H7 (cell line): ENCODE measurements around the gene MAPK8IP1. TPM values are rescaled to one million over a fixed set of nuclear protein-coding genes. Genes with fewer than 3 reads are reported as not detected.

ENCODE experiments used
- DNase-seq: peaks from one replicate; pipeline ENCODE4 v3.0.0; 2012
- H3K27me3 ChIP-seq: 2 replicates; pipeline ENCODE4 v1.6.0; 2011; ENCODE audit warnings: mild to moderate bottlenecking, low read length; ENCODE audit not compliant: control insufficient read depth, insufficient read depth
- H3K36me3 ChIP-seq: replicated peaks from 2 replicates; pipeline ENCODE4 v1.5.1; 2011; ENCODE audit warnings: low read length; ENCODE audit not compliant: control insufficient read depth, insufficient read depth
- H3K4me3 ChIP-seq: 2 replicates; pipeline ENCODE4 v1.5.1; 2011; ENCODE audit warnings: low read depth, mild to moderate bottlenecking, control low read depth, low read length, moderate library complexity; ENCODE audit not compliant: insufficient read depth
- total RNA-seq: library from RNA; depleted of rRNA; stranded (reverse); fragments of >200 nt; shearing (Covaris generic); gene quantifications from 2 replicates; pipeline ENCODE4 v1.2.3, GENCODE V29; 2014

Gene MAPK8IP1
- total RNA-seq, 1 experiment from 2014 or later = 15.3 TPM

DNA sequence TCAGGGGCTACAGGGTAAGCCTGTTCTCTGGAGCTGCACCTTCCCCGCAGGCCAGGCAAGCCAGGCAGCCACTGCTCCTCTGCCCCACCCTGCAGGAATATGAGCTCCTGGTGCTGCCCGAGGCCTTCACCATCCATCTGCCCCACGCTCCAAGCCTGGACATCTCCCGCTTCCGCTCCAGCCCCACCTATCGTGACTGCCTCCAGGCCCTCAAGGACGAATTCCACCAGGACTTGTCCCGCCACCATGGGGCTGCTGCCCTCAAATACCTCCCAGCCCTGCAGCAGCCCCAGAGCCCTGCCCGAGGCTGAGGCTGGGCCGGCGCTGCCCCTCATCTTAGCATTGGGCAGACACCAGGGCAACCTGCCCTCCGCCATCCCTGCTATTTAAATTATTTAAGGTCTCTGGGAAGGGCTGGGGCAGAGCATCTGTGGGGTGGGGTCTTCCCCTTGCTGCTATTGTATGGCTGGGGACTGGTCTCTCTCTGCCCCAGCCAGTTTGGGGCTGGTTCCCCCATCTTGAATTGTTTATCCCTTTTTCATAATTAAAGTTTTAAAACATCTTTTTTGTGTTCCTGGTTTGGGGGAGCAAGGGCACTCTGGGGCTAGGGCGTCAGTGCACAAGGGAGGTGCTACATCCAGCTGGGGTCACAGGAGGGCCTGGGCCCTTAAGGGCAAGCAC, 43.2 kb downstream of the MAPK8IP1 start:
- DNase-seq = peak; percentile 49
- H3K36me3 ChIP-seq = peaks cover 8% of the 10 kb centered on the region
- H3K4me3 ChIP-seq = no peak overlapping the region
- no peaks in the 10 kb centered on the region; the same call in 1 of the 2 replicates for H3K27me3 ChIP-seq

- DNase-seq = peak; percentile 66
- Histone ChIP-seq H3K27me3 (no peaks in the 10 kb centered on the region), H3K36me3 (peaks cover 10% of the 10 kb centered on the region), H3K4me3 (no peak overlapping the region)
Observed at GRCh38 chr11:45929486-45930030, 44.1 kb downstream of the MAPK8IP1 start.

GRCh38 chr11:45930031-45930794, 44.8 kb downstream of the MAPK8IP1 start:
- H3K36me3 ChIP-seq = peaks cover 16% of the 10 kb centered on the region
- DNase-seq = peak; percentile 66
- H3K4me3 ChIP-seq = no peak overlapping the region
- H3K27me3 ChIP-seq = no peaks in the 10 kb centered on the region

GRCh38 chr11:45930951-45931570, 45.6 kb downstream of the MAPK8IP1 start:
- no peak for DNase-seq
- no peaks in the 10 kb centered on the region for H3K27me3 ChIP-seq
- no peak overlapping the region for H3K4me3 ChIP-seq
- peaks cover 16% of the 10 kb centered on the region for H3K36me3 ChIP-seq

- no peaks in the 10 kb centered on the region for H3K27me3 ChIP-seq
- DNase-seq = peak; percentile 39
- peaks cover 14% of the 10 kb centered on the region for H3K36me3 ChIP-seq
- H3K4me3 ChIP-seq = no peak overlapping the region
Observed at GRCh38 chr11:45931739-45932138, 46.3 kb downstream of the MAPK8IP1 start.

DNA sequence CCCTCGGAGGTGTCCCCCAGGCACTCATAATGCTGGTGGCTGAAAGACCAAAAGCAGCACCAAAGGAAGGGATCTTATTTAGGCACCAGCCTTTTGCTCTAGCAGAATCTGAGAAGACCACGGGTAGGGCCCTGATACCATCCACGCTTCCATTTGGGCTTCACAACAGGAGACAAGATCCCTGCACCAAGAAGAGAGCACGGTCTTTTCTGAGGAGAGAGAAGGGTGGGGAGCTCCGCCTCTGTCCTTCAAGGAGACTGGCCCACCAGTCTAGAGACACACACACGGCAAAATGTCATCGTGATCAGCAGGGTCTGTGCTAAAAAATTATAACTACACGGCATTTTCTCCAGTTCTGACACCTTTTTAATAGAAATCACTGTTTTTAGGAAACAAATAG, 46.8 kb downstream of the MAPK8IP1 start:
- Histone ChIP-seq H3K36me3 (peaks cover 11% of the 10 kb centered on the region), H3K27me3 (no peaks in the 10 kb centered on the region), H3K4me3 (no peak overlapping the region)
- no peak for DNase-seq

DNA sequence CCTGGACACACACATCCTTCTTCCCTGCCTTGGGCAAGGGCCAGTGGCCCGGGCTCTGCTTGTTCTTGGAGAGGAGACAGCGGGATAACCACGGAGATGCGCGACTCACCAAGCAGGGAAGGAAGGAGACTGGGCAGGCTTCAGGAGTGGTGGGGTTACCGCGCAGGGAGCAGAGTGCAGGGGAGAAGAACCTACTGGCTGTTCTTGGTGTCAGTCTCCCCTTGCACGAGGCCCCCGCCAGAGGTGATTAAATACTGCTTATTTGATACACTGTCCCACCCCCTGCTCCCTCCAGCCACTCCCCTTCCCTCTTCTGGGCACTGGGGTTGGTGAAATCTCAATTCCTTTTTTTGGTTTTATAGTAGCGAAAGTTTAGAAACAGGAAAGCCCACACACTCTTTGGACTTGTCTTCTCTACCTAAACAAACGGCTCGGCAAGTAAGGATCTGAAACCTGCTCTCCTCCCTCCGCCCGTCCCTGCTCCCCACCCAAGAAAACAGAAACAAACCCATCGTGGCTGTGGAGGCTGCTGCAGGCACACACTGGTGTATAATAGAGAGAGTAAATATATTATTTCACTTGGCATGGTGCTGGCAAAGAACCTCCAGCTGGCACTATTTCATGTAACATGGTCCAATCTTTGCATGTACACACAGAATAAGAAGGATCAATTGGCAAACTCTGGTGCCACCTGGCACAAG, 47.8 kb downstream of the MAPK8IP1 start:
- DNase-seq = peak; percentile 31
- Histone ChIP-seq H3K4me3 (no peak overlapping the region), H3K27me3 (no peaks in the 10 kb centered on the region), H3K36me3 (peaks cover 11% of the 10 kb centered on the region)

GRCh38 chr11:45933846-45934579, 48.6 kb downstream of the MAPK8IP1 start:
- no peaks in the 10 kb centered on the region for H3K27me3 ChIP-seq
- no peak overlapping the region for H3K4me3 ChIP-seq
- peak; percentile 33 for DNase-seq
- peaks cover 11% of the 10 kb centered on the region for H3K36me3 ChIP-seq

DNA sequence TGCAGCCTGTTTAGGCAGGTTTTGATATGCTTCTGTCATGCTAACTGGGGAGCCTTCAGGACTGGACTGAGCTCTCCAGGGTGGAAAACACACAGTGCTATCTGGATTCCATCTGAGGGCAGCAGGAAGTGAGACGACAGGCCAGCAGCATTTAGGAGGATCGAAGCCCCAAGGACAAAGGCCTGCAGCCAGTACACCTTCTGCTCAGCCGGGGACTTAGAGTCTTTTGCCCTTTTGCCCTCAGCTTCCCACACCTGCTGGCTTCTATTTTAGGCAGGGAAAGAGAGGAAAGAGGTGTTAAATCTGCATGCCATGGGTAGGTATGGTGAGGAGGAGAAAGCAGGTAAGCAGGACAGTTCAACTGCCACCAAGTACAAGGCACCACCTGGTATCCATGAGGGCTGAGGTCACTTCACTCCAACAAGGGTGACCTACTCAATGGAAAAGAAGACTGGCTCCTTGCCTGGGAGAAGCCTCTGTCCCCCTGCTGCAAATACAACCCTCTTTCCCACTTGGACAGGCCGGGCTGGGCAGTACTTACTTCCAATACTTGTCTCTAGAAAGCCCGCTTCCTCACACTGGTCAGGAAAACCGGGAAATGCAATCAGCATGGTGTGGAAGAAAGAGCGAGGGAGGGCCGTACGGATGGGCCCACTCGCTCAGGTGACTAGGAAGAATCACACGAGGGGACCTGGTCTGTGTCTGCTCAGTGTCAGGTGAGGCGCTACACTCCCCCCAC, 49.3 kb downstream of the MAPK8IP1 start:
- no peaks in the 10 kb centered on the region for H3K27me3 ChIP-seq
- peaks cover 11% of the 10 kb centered on the region for H3K36me3 ChIP-seq
- DNase-seq = peak; percentile 22
- no peak overlapping the region for H3K4me3 ChIP-seq

DNA sequence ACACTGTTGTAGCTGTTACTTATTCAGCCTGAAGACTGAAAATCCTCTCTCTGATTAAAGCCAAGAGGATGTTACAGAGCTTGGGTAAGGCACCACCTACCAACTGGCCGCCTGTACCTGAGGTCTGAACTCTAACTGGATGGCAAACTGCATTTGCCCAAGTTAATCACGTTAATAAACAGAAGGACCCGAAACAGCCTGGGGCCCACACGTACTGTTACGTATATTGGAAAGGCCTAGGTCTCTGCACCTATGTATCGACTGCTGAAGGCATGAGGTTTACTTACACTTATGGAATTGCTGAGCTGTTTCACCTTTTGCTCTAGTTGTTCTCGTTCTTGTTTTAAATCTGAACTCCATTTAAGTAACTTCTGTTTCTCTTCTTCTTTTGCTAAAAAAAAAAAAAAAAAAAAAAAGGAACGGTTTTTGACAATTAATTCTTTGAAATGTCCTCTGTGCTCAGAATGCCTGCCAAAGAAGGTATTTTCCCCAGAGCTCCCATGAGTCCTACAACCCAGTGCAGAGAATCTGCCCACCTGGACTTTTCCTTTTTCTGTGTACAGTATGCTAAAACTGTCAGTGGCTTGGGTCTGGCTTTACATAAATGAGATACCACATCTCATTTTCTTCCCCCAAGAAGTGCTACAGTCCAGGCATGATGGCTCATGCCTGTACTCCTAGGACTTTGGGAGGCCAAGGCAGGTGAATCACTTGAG, 50.1 kb downstream of the MAPK8IP1 start:
- no peaks in the 10 kb centered on the region for H3K27me3 ChIP-seq

GRCh38 chr11:45936511-45937054, 51.1 kb downstream of the MAPK8IP1 start:
- H3K36me3 ChIP-seq = peaks cover 11% of the 10 kb centered on the region
- DNase-seq = peak; percentile 19
- no peaks in the 10 kb centered on the region for H3K27me3 ChIP-seq
- no peak overlapping the region for H3K4me3 ChIP-seq

More for the DNA sequence above, 50.1 kb downstream of the MAPK8IP1 start:
- Histone ChIP-seq H3K4me3 (no peak overlapping the region), H3K36me3 (peaks cover 11% of the 10 kb centered on the region)
- no peak for DNase-seq

GRCh38 chr11:45937916-45938315, 52.5 kb downstream of the MAPK8IP1 start:
- Histone ChIP-seq H3K4me3 (no peak overlapping the region), H3K27me3 (no peaks in the 10 kb centered on the region), H3K36me3 (peaks cover 9% of the 10 kb centered on the region)
- DNase-seq = peak; percentile 36
